ENCODE results near the gene ZNF202.
"Not testable (repeated sequence)": the region's sequence is repeated elsewhere in the genome, so short reads cannot be mapped to it uniquely, and the experiment has no call there.

Gene ZNF202

DNA sequence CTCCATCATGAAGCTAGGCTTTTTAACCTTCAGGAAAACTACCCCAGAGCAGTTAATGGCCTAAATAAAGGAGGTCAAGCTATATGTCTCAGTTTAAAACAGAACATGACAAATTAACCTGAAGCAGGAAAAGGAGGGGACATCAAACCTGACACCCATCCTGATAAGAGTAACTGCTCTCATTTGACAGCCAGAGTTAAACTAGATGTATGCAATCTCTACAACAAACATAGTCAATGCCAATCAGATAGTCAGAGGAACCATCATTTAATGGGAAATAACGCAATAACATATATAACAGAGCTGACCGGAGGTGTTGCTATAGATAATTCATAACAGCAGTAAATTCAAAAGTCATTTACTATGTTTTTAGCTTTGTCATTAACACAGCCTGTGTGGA, 3.1 kb downstream of the ZNF202 start:
- DNase-seq = no peak

DNA sequence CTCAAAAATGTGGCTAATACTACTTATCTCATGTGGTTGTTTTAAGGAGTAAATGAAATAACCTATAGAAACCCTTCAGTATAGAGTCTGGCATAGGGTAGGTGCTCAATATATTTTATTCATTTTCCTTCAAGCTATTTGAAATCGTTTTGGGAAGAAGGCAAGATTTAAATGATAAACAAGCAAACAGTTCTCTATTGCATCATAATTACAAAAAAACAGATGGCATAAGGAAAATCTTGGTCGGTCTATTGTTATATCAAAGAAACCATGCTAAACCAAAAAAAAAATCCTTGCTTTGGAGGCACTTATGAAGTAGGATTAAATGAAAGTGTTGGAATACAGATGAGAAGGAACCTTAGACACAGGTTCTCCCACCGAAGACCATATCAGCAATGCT, 4.7 kb downstream of the ZNF202 start:
- no peak for DNase-seq

DNA sequence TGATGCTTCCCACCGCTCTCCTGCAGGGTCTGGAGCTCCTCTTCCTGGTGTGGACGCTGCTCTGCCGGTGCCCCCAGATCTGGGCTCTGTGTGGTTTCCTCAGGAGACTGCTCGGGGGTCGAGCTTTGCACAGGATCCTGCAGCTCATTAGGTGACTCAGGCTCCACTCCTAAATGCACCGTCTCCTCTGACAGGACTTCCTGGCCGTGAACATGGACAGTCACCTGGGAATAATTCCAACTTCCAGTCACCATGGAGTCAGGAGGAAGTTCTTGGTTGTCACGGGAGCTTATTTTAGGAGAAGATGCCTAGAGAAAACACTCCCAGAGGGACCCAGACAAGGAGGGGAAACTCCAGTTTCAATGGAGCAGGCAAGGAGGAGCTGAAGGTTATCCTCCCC, 11.9 kb downstream of the ZNF202 start:
- DNase-seq = no peak

DNA sequence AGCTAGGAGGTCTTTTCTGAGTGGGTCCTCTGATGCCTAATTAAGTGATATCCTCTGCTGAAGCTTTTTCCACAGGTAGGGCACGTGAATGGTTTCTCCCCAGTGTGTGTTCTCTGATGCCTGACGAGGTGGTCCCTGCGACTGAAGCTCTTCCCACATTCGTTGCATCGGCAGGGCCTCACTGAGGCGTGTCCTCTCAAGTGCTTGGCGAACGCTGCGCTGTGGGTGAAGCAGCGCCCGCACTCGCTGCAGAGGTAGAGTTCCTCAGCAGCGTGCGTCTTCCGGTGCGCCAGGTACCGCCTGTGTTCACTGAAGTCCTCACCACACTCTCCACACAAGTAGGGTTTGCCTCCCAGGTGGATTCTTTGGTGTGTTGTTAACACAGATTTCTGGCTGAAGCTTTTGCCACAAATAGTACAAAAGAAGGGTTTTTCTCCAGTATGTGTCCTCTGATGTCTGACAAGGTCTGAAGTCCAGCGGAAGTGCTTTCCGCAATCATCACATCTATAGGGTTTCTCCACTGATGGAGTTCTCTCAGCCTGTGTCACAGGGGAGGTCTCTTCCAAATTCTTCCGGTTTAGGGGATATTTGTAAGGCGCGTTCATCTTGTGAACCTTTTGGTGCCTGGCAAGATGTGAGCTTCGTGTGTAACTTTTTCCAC, 15.3 kb downstream of the ZNF202 start:
- no peak for DNase-seq

DNA sequence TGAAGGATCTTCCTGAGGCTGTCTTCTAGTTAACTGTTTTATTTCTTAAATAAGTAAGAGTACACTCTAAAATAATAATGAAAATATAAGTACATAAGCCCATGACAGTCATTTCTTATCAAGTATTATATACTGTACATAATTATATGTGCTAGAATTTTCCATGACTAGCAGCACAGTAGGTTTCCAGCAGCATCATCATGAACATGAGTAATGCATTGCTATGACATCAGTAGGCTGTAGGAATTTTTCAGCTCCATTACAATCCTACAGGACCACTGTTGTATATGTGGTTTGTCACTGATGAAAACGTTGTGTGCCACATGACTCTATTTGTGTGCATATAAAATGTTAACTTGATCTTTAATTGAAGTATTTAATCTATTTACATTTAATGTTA, 22.0 kb downstream of the ZNF202 start:
- no peak for DNase-seq

DNA sequence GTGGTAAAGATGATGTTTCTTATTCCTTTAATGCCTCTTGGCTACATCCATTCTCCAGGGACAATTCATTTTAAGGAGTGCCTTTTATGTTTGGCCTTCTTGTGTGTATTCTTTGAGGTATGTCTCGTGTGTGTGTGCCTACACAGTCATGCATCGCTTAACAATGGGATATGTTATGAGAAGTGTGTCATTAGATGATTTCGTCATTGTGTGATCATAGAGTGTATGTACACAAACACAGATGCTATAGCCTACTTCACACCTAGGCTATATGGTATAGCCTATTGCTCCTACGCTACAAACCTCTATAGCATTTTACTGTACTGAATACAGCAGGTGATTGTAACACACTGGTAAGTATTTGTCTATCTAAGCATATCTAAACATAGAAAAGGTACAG, 23.0 kb downstream of the ZNF202 start:
- DNase-seq = no peak

DNA sequence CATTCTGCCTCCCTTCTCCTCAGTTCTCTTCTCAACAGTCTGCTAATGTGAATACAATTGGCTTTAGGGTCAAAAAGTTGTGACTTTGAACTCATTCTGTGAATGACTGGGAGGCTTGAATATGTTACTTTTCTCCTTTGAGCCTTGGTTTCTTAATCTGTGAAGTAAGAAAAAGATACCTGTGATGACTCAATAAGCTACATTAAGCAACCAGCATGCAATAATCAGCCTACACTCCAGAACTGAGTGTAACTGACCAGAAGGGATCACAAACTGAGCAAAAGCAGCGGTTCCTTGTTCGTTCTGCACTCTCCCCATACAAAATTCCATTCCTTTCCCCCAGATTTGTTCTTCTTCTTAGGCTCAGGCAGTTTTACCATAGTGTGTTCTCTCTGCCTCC, 23.4 kb downstream of the ZNF202 start:
- DNase-seq = no peak

DNA sequence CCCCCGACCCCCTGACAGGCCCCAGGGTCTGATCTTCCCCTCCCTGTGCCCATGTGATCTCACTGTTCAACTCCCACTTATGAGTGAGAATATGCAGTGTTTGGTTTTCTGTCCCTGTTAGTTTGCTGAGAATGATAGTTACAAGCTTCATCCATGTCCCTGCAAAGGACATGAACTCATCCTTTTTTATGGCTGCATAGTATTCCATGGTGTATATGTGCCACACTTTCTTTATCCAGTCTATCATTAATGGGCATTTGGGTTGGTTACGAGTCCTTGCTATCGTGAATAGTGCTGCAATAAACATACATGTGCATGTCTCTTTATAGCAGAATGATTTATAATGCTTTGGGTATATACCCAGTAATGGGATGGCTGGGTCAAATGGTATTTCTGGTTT, 28.8 kb downstream of the ZNF202 start:
- DNase-seq = not testable (repeated sequence)

DNA sequence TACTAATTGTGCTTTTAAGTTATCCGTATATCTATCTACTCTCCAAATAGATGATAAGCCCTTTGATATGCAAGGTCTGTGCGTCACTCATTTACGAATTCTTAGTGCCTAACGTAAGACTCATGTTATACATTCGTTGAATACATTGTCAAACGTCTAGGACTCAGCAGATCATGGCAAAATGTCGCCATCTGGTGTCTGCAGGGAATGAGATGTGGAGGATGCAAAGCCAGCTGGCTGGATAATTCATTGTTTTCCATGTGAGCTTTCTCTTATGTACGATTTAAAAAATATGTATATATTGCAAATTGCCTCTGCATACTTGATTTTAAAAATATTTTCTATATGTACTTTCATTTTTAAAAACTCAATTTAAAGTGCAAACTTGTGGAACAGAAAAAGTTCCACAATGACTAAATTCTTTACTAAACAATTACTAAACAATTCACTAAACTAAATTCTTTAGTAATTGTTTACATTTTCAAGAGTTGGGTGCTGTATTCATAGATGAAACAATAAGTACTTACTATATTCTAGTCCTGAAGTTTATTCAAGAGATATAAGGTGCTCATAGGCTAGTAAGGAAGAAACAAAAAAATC, 33.8 kb downstream of the ZNF202 start:
- peak; percentile 42 for DNase-seq

DNA sequence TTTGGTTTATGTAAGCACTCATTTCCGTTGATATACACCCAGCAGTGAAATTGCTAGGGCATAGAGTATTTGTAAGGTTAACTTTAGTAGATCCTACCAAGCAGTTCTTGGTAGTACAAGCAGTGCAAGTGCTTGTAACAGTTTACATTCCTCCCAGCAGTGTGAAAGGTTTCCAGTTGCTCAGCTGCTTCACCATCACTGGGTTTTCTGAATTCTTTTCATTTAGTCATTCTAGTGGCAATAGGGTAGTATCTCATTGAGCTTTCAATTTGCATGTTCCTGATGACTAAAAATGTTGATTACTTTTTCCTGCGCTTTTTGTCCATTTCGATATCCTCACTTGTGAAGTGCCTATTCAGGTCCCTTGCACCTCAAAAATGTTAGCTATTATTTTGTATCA, 34.3 kb downstream of the ZNF202 start:
- no peak for DNase-seq

DNA sequence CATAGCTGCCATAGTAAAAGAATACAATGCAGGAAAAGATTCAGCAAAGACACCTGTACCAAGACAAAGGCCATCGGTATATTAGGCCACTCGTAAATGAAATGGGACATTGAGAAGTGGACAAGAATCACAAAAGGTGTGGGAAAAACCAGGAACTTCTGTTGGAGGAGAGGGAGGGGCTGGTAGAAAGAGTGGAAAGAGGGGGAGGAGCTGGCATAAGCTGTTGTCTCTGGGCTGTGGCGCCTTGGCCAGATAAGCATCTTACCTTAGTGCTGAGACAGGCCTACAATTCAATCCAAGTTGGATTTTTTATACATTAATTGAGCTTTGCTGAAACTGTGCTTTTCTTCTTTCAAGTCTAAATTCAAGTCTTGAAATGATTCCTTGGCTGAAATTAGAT, 37.1 kb downstream of the ZNF202 start:
- no peak for DNase-seq

DNA sequence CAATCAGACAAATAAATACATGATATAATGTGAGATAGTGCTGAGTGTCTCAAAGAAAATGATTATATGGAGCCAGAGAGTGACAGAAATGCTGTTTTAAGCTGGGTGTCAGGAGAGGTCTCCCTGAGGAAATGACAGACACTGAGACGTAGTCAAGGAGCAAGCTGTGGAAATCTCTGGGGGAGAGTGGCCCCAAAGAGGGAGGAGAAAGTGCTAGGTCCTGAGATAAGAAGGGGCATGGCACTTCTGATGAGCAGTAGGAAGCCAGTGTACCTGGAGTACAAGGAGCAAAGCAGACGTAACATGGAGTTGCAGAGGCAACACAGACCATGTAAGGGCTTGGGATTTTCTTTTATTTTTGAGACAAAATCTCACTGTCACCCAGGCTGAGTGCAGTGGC, 38.8 kb downstream of the ZNF202 start:
- no peak for DNase-seq

DNA sequence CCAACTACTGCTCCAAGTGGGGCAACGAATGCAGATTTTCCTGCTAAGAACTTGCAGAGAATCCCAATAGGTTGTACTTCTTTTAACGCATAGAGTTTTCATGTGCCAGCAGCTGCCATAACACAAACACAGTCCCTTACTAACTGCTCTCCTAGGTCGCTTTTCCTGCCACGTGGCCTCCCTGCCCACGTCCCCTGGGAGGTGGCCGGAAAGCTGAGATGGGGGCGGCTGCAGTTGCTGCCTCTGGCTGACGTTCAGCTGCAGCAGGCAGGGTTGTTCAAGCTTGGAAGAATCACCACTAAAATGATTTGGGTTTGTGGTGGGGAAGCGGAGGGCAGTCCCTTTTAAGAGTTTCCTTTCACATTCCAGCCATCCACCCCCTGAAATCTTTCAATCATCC, 39.3 kb downstream of the ZNF202 start:
- DNase-seq = no peak

DNA sequence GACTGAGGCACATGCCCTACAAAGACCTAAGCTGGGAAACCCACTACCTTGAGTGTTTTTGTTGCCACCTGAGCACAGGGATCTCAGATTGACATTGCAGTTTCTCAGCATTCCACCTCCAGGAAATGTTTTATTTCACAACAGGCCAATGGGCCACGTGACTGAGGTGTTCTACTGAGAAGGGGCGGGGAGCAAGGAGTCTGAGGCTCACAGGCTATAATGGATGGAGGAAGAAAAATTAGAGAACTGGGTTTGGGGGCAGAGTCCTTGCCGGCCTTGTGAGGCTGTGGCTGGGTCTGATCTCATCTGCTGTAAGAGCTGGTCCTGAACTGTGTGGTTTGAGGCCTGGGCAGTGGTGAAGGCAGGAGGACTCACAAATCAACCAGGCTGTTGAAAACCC, 40.7 kb downstream of the ZNF202 start:
- DNase-seq = no peak

DNA sequence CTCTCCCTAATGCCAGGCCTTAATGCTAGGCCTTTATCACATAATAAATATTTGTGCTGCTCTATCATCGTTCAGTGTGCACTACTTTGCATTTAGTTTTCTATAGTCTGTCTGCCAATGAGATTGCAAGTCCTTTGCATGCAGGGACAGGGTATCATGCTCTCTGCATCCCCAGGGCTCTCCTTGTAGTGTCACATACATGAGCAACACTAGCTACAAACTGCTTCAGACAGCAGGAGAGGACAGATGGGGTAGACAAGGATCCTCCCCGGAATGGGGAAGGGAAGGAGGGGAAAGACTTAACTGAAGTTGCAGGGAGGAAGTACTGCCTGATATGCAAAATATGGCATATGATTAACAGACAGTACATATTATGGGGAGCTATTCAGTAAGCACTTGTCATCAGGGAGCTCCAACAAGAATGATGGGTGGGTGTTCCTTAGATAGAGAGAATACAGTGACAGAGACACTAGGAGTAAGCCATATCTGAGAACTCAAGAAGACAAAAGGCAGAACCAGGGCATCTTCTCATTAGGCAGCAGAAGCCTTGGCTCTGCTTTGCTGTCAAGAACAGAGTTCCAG, 42.8 kb downstream of the ZNF202 start:
- DNase-seq = no peak

DNA sequence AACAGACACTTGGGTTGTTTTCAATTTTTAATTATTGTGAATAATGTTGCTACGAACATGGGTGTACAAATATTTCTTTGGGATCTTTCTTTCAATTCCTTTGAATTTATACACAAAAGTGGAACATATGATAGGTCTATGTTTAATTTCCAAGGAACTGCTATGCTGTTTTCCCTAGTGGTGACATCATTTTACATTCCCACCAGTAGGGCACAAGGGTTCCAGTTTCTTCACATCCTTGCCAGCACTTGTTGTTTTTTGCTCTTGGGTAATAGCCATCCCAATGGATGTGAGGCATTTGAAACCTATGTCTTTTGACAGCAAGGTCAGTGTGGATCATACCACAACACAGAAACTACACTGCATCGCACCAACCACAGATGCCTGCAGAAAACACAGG, 45.3 kb downstream of the ZNF202 start:
- no peak for DNase-seq

DNA sequence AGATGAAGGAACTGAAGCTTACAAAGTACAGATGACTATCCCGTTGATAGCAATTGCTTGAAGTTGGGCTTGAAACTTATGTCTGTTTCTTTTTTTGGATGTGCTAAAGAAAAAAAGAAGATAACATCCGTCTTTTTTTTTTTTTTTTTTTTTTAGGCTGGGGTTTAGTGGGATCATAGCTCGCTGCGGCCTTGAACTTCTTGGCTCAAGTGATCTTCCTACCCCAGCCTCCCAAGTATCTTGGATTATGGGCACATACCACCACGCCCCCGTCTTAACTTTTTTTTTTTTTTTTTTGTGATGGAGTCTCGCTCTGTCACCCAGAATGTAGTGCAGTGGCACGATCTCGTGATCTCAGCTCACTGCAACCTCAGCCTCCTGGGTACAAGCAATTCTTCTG, 46.2 kb downstream of the ZNF202 start:
- no peak for DNase-seq

DNA sequence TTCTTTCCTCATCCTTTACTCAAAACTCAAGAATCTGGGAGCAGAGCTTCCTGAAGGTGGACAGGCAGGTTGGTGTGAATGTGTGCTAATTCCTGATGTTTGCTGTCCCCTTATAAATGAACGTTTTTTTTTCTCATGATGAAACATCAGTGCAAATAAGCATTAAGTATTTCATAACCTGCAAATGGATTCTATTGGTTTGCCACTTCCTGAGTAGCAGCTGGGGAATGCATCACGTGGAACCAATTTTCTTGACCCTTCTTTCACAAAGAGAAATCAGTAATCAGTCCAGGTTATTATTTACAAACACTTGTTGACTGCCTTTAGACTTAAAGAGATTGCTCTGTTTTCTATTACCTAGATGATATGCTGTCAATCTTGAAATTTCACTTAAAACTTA, 46.9 kb downstream of the ZNF202 start:
- no peak for DNase-seq

DNA sequence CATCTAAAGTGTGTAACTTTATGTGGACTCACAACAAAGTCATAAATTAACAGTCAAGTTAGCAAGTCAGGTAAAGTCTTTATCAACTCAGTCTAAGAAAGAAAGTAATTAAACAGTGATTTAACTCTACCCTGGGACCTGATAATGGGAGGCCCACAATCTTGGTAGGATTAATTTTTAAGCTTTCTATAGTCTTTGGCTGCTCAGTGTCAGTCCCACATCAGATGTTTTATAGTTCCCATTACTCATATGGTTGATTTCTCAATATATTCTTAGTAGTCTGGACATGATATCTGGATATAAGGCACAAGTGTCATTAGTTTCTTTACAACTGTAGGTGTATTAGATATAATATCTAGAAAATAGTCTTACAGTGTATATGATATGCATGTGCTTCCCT, 48.5 kb downstream of the ZNF202 start:
- DNase-seq = no peak

DNA sequence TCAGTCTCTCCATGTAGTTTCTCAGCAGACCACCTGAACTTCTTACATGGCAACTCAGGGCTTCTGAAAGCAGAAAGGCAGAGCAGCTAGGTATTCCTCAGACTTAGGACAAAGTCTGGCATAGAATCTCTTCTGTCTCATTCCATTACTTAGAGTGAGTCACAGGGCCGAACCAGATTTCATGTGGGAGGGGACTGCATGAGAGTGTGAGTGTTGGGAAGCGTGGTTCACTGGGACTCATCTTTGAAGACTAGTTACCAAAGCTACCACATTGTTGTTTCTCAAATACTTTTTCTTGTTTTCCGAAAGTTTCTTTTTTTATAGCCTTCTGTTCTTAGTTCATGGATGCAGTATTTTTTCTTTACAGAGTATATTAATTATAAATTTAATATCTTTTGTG, 51.0 kb downstream of the ZNF202 start:
- no peak for DNase-seq

DNA sequence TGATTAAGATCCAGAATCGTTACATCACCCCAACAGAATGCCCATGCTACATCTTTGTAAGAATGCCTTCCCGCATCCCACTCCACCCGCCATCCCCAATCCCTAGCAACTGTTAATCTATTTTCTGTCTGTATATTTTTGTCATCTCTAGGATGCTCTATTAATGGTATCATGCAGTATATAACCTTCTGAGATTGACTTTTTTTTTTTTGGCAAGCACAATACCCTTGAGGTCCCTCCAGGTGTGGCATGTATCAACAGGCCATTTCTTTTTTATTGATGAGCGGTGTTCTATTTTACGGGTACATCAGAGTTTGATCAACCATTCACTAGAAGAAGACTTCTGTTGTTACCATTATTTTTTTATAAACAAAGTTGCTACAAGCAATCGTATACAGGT, 56.9 kb downstream of the ZNF202 start:
- DNase-seq = no peak

DNA sequence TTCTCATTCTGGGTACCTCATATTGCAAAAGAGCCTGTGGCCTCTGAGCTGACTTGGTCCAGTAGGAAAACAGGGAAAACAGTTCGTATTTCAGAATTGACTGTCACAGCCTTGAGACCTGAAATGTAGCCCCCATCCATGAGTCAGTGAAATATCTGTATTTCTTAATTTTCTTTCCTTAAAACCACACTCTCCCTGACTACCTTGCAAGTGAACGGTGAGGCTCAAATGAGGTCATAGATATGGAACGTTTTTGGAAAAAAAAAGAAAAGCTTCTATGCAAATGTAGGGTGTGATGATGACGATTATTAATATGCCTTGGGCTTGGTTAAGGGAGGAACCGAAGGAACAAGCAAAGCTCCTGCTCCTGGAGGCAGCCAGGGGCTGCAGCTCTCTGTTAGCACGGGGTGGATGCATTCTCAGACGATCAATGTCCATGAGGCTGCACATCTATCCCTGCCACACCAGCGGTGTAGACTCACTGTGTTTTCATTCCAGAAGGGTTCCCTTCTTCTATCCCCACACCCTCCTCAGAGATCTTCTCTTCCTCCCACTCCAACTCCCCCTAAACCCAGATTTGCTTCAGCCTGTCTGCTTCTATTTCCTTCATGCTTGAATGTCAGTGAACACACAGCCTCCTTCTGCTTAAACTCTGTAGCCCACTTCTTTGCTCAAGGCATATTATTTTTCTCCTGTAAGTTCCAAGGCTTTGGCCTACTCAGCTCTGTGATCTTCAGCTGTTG, 57.9 kb downstream of the ZNF202 start:
- no peak for DNase-seq

DNA sequence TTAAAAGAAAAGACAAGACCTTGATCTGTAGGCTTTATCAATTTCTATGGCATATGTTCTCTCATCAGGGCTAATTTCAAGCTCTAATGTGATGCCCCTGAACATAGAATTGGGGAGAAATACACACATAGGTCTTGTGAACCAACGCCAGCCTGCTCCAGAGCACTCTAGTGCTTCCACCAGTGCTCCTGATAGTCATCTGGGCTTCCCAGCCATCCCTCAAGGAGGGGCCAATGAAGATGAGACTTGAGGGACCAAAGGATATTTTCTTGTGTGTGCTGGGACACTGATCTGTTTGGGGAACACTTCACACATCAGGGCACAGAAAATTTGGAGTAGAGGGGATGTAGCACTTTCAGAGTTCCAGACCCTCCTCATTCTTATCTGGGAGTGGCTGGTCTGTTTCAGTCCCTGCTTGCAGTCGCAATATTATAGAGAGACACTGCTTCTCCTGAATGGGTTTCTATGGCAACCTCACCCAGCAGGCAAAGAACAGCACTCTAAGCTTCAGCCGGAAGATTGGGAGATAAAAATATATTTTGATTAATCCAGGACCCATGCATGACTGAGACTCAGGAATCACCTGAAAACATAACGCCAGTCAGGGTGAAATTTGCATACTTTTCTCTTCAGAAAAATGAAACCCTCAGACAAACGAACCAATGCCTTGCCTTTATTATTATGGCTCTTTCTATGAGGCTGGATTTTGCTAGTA, 58.6 kb downstream of the ZNF202 start:
- DNase-seq = no peak

All from effector CD4-positive, alpha-beta T cell (primary cell).